Measurements from ENCODE around the gene KRT40. TPM values are rescaled to one million over a fixed set of nuclear protein-coding genes. Genes with fewer than 3 reads are reported as not detected.
"Not testable (repeated sequence)": the region's sequence is repeated elsewhere in the genome, so short reads cannot be mapped to it uniquely, and the experiment has no call there.

Gene KRT40
- polyA plus RNA-seq, 3 donors: not detected

GRCh38 chr17:41002814-41003213 is 18.7 kb upstream of the KRT40 start:
- DNase-seq (ENCODE audit: extremely low read depth in 1 of 11, low read depth in 9 of 11, low spot score in 4 of 11): no peak

- no peak for DNase-seq (ENCODE audit: extremely low read depth in 1 of 11, low read depth in 9 of 11, low spot score in 4 of 11)
Observed at GRCh38 chr17:41001795-41002194, 17.7 kb upstream of the KRT40 start.

- not testable (repeated sequence) for DNase-seq (ENCODE audit: extremely low read depth in 1 of 11, low read depth in 9 of 11, low spot score in 4 of 11)
Observed at GRCh38 chr17:40999563-40999962, 15.4 kb upstream of the KRT40 start, which contains the start of gene KRTAP3-2. KRTAP3-2 (minus strand) TSS chr17:40999906; CDS start chr17:40999853, 53 bp downstream.

- no peak for DNase-seq (ENCODE audit: extremely low read depth in 1 of 11, low read depth in 9 of 11, low spot score in 4 of 11)
Observed at GRCh38 chr17:40997361-40997760, 13.2 kb upstream of the KRT40 start.

GRCh38 chr17:40996829-40997228 is 12.7 kb upstream of the KRT40 start:
- DNase-seq (ENCODE audit: extremely low read depth in 1 of 11, low read depth in 9 of 11, low spot score in 4 of 11): no peak

- DNase-seq (ENCODE audit: extremely low read depth in 1 of 11, low read depth in 9 of 11, low spot score in 4 of 11): no peak
Observed at GRCh38 chr17:40995116-40995515, 11.0 kb upstream of the KRT40 start.

- DNase-seq (ENCODE audit: extremely low read depth in 1 of 11, low read depth in 9 of 11, low spot score in 4 of 11): no peak
Observed at GRCh38 chr17:40993839-40994238, 9.7 kb upstream of the KRT40 start, which contains the start of gene KRTAP3-3. KRTAP3-3 (minus strand) TSS chr17:40994164; CDS start chr17:40994097, 67 bp downstream.

GRCh38 chr17:40993084-40993483 is 9.0 kb upstream of the KRT40 start:
- no peak for DNase-seq (ENCODE audit: extremely low read depth in 1 of 11, low read depth in 9 of 11, low spot score in 4 of 11)

- no peak for DNase-seq (ENCODE audit: extremely low read depth in 1 of 11, low read depth in 9 of 11, low spot score in 4 of 11)
Observed at GRCh38 chr17:40992666-40993065, 8.5 kb upstream of the KRT40 start.

- DNase-seq (ENCODE audit: extremely low read depth in 1 of 11, low read depth in 9 of 11, low spot score in 4 of 11): no peak
Observed at GRCh38 chr17:40986920-40987319, 2.8 kb upstream of the KRT40 start.

GRCh38 chr17:40981115-40981514 is 3.0 kb downstream of the KRT40 start:
- DNase-seq (ENCODE audit: extremely low read depth in 1 of 11, low read depth in 9 of 11, low spot score in 4 of 11): no peak

GRCh38 chr17:40980596-40980995 is 3.5 kb downstream of the KRT40 start:
- peak in 1 of 11 donors; percentile 2 for DNase-seq (ENCODE audit: extremely low read depth in 1 of 11, low read depth in 9 of 11, low spot score in 4 of 11)

- DNase-seq (ENCODE audit: extremely low read depth in 1 of 11, low read depth in 9 of 11, low spot score in 4 of 11): no peak
Observed at GRCh38 chr17:40980117-40980516, 4.0 kb downstream of the KRT40 start.

GRCh38 chr17:40978575-40979151 is 5.5 kb downstream of the KRT40 start:
- DNase-seq (ENCODE audit: extremely low read depth in 1 of 11, low read depth in 9 of 11, low spot score in 4 of 11): no peak

- no peak for DNase-seq (ENCODE audit: extremely low read depth in 1 of 11, low read depth in 9 of 11, low spot score in 4 of 11)
Observed at GRCh38 chr17:40975516-40975915, 8.6 kb downstream of the KRT40 start.

GRCh38 chr17:40974366-40974765 is 9.8 kb downstream of the KRT40 start:
- DNase-seq (ENCODE audit: extremely low read depth in 1 of 11, low read depth in 9 of 11, low spot score in 4 of 11): no peak

GRCh38 chr17:40967582-40967981 is 16.5 kb downstream of the KRT40 start:
- DNase-seq (ENCODE audit: extremely low read depth in 1 of 11, low read depth in 9 of 11, low spot score in 4 of 11): no peak

- DNase-seq (ENCODE audit: extremely low read depth in 1 of 11, low read depth in 9 of 11, low spot score in 4 of 11): no peak
Observed at GRCh38 chr17:40966848-40967247, 17.3 kb downstream of the KRT40 start, which contains the start of gene KRT39. KRT39 (minus strand) TSS chr17:40966948; CDS start chr17:40966856, 92 bp downstream.

- no peak for DNase-seq (ENCODE audit: extremely low read depth in 1 of 11, low read depth in 9 of 11, low spot score in 4 of 11)
Observed at GRCh38 chr17:40963838-40964237, 20.3 kb downstream of the KRT40 start.

GRCh38 chr17:40962059-40962561 is 22.0 kb downstream of the KRT40 start:
- no peak for DNase-seq (ENCODE audit: extremely low read depth in 1 of 11, low read depth in 9 of 11, low spot score in 4 of 11)

GRCh38 chr17:40961591-40961990 is 22.5 kb downstream of the KRT40 start:
- DNase-seq (ENCODE audit: extremely low read depth in 1 of 11, low read depth in 9 of 11, low spot score in 4 of 11): no peak

Data from renal cortex interstitium (tissue), 11 donors.